ENCODE data around the gene KCNS1. TPM values are rescaled to one million over a fixed set of nuclear protein-coding genes. Genes with fewer than 3 reads are reported as not detected.

The KCNS1 gene
- total RNA-seq, 1 donor from 2014 or later = 4.3 TPM

GRCh38 chr20:45055056-45055455, 45.9 kb downstream of the KCNS1 start:
- H3K27me3 ChIP-seq (ENCODE audit: control insufficient read depth, insufficient read depth, low read length) = no peaks in the 10 kb centered on the region
- H3K4me3 ChIP-seq (ENCODE audit: low read depth, low read length) = no peak overlapping the region
- no peaks in the 10 kb centered on the region for H3K36me3 ChIP-seq (ENCODE audit: control insufficient read depth, insufficient read depth, low read length)
- DNase-seq (ENCODE audit: low read depth) = no peak
- TF ChIP-seq CTCF (IDR thresholded peaks at IDR 0.05; ENCODE audit: insufficient read depth, low read length, poor library complexity, severe bottlenecking) = no peak

GRCh38 chr20:45053430-45054351, 47.2 kb downstream of the KCNS1 start:
- no peaks in the 10 kb centered on the region for H3K27me3 ChIP-seq (ENCODE audit: control insufficient read depth, insufficient read depth, low read length)
- no peak for DNase-seq (ENCODE audit: low read depth)
- H3K36me3 ChIP-seq (ENCODE audit: control insufficient read depth, insufficient read depth, low read length) = no peaks in the 10 kb centered on the region
- no peak overlapping the region for H3K4me3 ChIP-seq (ENCODE audit: low read depth, low read length)
- TF ChIP-seq CTCF (IDR thresholded peaks at IDR 0.05; ENCODE audit: insufficient read depth, low read length, poor library complexity, severe bottlenecking) = no peak

- no peaks in the 10 kb centered on the region for H3K27me3 ChIP-seq (ENCODE audit: control insufficient read depth, insufficient read depth, low read length)
- H3K36me3 ChIP-seq (ENCODE audit: control insufficient read depth, insufficient read depth, low read length) = no peaks in the 10 kb centered on the region
- no peak for TF ChIP-seq CTCF (IDR thresholded peaks at IDR 0.05; ENCODE audit: insufficient read depth, low read length, poor library complexity, severe bottlenecking)
- H3K4me3 ChIP-seq (ENCODE audit: low read depth, low read length) = no peak overlapping the region
- DNase-seq (ENCODE audit: low read depth) = peak; percentile 29
Observed at GRCh38 chr20:45052698-45053429, 48.1 kb downstream of the KCNS1 start.

- TF ChIP-seq CTCF (IDR thresholded peaks at IDR 0.05; ENCODE audit: insufficient read depth, low read length, poor library complexity, severe bottlenecking) = no peak
- Histone ChIP-seq H3K4me3 (ENCODE audit: low read depth, low read length) (no peak overlapping the region), H3K36me3 (ENCODE audit: control insufficient read depth, insufficient read depth, low read length) (no peaks in the 10 kb centered on the region), H3K27me3 (ENCODE audit: control insufficient read depth, insufficient read depth, low read length) (no peaks in the 10 kb centered on the region)
- DNase-seq (ENCODE audit: low read depth) = no peak
Observed at GRCh38 chr20:45051204-45052060, 49.5 kb downstream of the KCNS1 start.

GRCh38 chr20:45049904-45050471, 50.9 kb downstream of the KCNS1 start:
- Histone ChIP-seq H3K4me3 (ENCODE audit: low read depth, low read length) (no peak overlapping the region), H3K36me3 (ENCODE audit: control insufficient read depth, insufficient read depth, low read length) (no peaks in the 10 kb centered on the region), H3K27me3 (ENCODE audit: control insufficient read depth, insufficient read depth, low read length) (no peaks in the 10 kb centered on the region)
- DNase-seq (ENCODE audit: low read depth) = no peak
- no peak for TF ChIP-seq CTCF (IDR thresholded peaks at IDR 0.05; ENCODE audit: insufficient read depth, low read length, poor library complexity, severe bottlenecking)

All from kidney epithelial cell (primary cell).